Right forelimb (tissue), 1 donor: Measurements from ENCODE around the gene HSPB1.
"Not testable (repeated sequence)": the region's sequence is repeated elsewhere in the genome, so short reads cannot be mapped to it uniquely, and the experiment has no call there.

ENCODE experiments used
- DNase-seq: peaks from one replicate; pipeline ENCODE4 v3.0.0-alpha.2; 2018

HSPB1 gene

GRCh38 chr7:76309341-76310101 is 7.0 kb downstream of the HSPB1 start:
- not testable (repeated sequence) for DNase-seq

GRCh38 chr7:76310102-76310957 is 7.9 kb downstream of the HSPB1 start:
- DNase-seq: peak; percentile 70

GRCh38 chr7:76311838-76312237 is 9.4 kb downstream of the HSPB1 start:
- DNase-seq: not testable (repeated sequence)

- DNase-seq: peak; percentile 97
Measured at GRCh38 chr7:76314042-76314721, 11.7 kb downstream of the HSPB1 start.

- not testable (repeated sequence) for DNase-seq
Measured at GRCh38 chr7:76314740-76315139, 12.3 kb downstream of the HSPB1 start.

- DNase-seq: peak; percentile 63
Measured at GRCh38 chr7:76315364-76315763, 12.9 kb downstream of the HSPB1 start.

GRCh38 chr7:76316984-76317781 is 14.7 kb downstream of the HSPB1 start:
- DNase-seq: no peak

GRCh38 chr7:76317782-76318487 is 15.5 kb downstream of the HSPB1 start:
- peak; percentile 98 for DNase-seq

- DNase-seq: peak; percentile 78
Measured at GRCh38 chr7:76318488-76319353, 16.2 kb downstream of the HSPB1 start.

- no peak for DNase-seq
Measured at GRCh38 chr7:76325092-76325491, 22.6 kb downstream of the HSPB1 start.

- peak; percentile 13 for DNase-seq
Measured at GRCh38 chr7:76325811-76326210, 23.3 kb downstream of the HSPB1 start.

GRCh38 chr7:76326646-76327233 is 24.3 kb downstream of the HSPB1 start:
- no peak for DNase-seq

- DNase-seq: peak; percentile 10
Measured at GRCh38 chr7:76327610-76328009, 25.1 kb downstream of the HSPB1 start.

- DNase-seq: peak; percentile 15
Measured at GRCh38 chr7:76328389-76328788, 25.9 kb downstream of the HSPB1 start.

- no peak for DNase-seq
Measured at GRCh38 chr7:76329479-76329878, 27.0 kb downstream of the HSPB1 start.

- DNase-seq: no peak
Measured at GRCh38 chr7:76330261-76330660, 27.8 kb downstream of the HSPB1 start.

GRCh38 chr7:76330673-76331072 is 28.2 kb downstream of the HSPB1 start:
- DNase-seq: no peak

- no peak for DNase-seq
Measured at GRCh38 chr7:76332078-76332477, 29.6 kb downstream of the HSPB1 start.

- no peak for DNase-seq
Measured at GRCh38 chr7:76333511-76334101, 31.1 kb downstream of the HSPB1 start.
